SK-N-MC (cell line): ENCODE data around the gene CELF1.

Experiments
- EZH2 ChIP-seq: fragments of 200-600 bp; sonication (generic); IDR thresholded peaks from one replicate; pipeline ENCODE4 v1.6.1; 2017; ENCODE audit warnings: antibody characterized with exemption
- POLR2AphosphoS5 ChIP-seq: IDR thresholded peaks from 2 replicates; pipeline ENCODE4 v1.6.1; 2012; ENCODE audit warnings: mild to moderate bottlenecking, low read depth, low read length, borderline replicate concordance

GRCh38 chr11:47477323-47477722 lies 75.6 kb downstream of the CELF1 start:
- no peak for TF ChIP-seq POLR2AphosphoS5
- no peak for TF ChIP-seq EZH2
